Measurements from ENCODE around the gene RALBP1. TPM values are rescaled to one million over a fixed set of nuclear protein-coding genes. Genes with fewer than 3 reads are reported as not detected.

The RALBP1 gene
- polyA plus RNA-seq, 1 donor from 2014 or later: 30.0 TPM

DNA sequence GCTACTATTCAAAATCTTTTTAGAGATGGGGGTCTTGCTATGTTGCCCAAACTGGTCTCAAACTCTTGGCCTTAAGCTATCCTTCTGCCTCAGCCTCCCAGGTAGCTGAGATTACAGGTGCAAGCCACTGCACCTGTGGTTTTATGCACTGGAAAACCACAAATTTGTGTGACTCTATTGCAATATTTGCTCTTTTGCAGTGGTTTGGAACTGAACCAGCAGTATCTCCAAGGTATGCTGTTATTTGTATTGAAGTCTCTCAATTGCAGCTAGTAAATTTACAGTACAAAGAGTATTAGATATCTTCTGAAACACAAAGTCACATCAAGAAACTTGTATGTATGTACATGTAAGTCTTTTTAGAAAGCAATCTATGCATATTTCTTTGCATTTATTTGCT, 92.9 kb downstream of the RALBP1 start:
- H2AFZ ChIP-seq (ENCODE audit: low read depth, low read length): no peak overlapping the region
- H3K27ac ChIP-seq (ENCODE audit: low read length): no peak overlapping the region
- no peaks in the 10 kb centered on the region for H3K27me3 ChIP-seq (ENCODE audit: insufficient read depth, low read depth, low read length)
- no peaks in the 10 kb centered on the region for H3K79me2 ChIP-seq (replicated peaks; ENCODE audit: insufficient read depth, low read length)
- H3K9ac ChIP-seq (ENCODE audit: low read length): no peak overlapping the region
- no peak overlapping the region for H3K4me2 ChIP-seq (ENCODE audit: low read length)
- peaks cover 12% of the 10 kb centered on the region for H3K36me3 ChIP-seq (ENCODE audit: insufficient read depth, low read length)
- H4K20me1 ChIP-seq (ENCODE audit: insufficient read depth): no peaks in the 10 kb centered on the region
- no peak for TF ChIP-seq EZH2 (IDR thresholded peaks at IDR 0.05; ENCODE audit: borderline replicate concordance, insufficient read depth, low read length, poor library complexity, severe bottlenecking)
- no peak for TF ChIP-seq MXI1 (conservative IDR thresholded peaks at IDR 0.05; ENCODE audit: poor library complexity, severe bottlenecking)
- TF ChIP-seq RAD21 (conservative IDR thresholded peaks at IDR 0.05): no peak
- TF ChIP-seq CTCF (IDR thresholded peaks at IDR 0.05; ENCODE audit: poor library complexity, severe bottlenecking): no peak
- no peak for TF ChIP-seq SMC3 (conservative IDR thresholded peaks at IDR 0.05; ENCODE audit: poor library complexity)
- no peak for TF ChIP-seq POLR2AphosphoS5 (IDR thresholded peaks at IDR 0.05)
- TF ChIP-seq EP300 (conservative IDR thresholded peaks at IDR 0.05; ENCODE audit: poor library complexity, severe bottlenecking): no peak
- no peak for TF ChIP-seq TAF1 (IDR thresholded peaks at IDR 0.05; ENCODE audit: low read depth)
- no peak for TF ChIP-seq REST (IDR thresholded peaks at IDR 0.05; ENCODE audit: borderline replicate concordance)
- no peaks in the 10 kb centered on the region for H3K9me3 ChIP-seq (ENCODE audit: low read length)
- no peaks in the 10 kb centered on the region for H3F3A ChIP-seq (ENCODE audit: insufficient read depth, low read length, poor library complexity, severe bottlenecking)
- no peak overlapping the region for H3K4me3 ChIP-seq (ENCODE audit: low read length)
- no peaks in the 10 kb centered on the region for H3K9me2 ChIP-seq (ENCODE audit: insufficient read depth, low read length)

- H3K4me2 ChIP-seq (ENCODE audit: low read length): no peak overlapping the region
- H3F3A ChIP-seq (ENCODE audit: insufficient read depth, low read length, poor library complexity, severe bottlenecking): no peaks in the 10 kb centered on the region
- H3K9me3 ChIP-seq (ENCODE audit: low read length): no peaks in the 10 kb centered on the region
- no peak overlapping the region for H3K27ac ChIP-seq (ENCODE audit: low read length)
- H3K9me2 ChIP-seq (ENCODE audit: insufficient read depth, low read length): no peaks in the 10 kb centered on the region
- no peak overlapping the region for H3K4me3 ChIP-seq (ENCODE audit: low read length)
- H3K36me3 ChIP-seq (ENCODE audit: insufficient read depth, low read length): peaks cover 12% of the 10 kb centered on the region
- H3K27me3 ChIP-seq (ENCODE audit: insufficient read depth, low read depth, low read length): no peaks in the 10 kb centered on the region
- no peak overlapping the region for H3K9ac ChIP-seq (ENCODE audit: low read length)
- no peaks in the 10 kb centered on the region for H3K79me2 ChIP-seq (replicated peaks; ENCODE audit: insufficient read depth, low read length)
- TF ChIP-seq POLR2AphosphoS5 (IDR thresholded peaks at IDR 0.05) (no peak), MXI1 (conservative IDR thresholded peaks at IDR 0.05; ENCODE audit: poor library complexity, severe bottlenecking) (no peak), SMC3 (conservative IDR thresholded peaks at IDR 0.05; ENCODE audit: poor library complexity) (no peak)
- no peak overlapping the region for H2AFZ ChIP-seq (ENCODE audit: low read depth, low read length)
- no peaks in the 10 kb centered on the region for H4K20me1 ChIP-seq (ENCODE audit: insufficient read depth)
Observed at GRCh38 chr18:9569178-9569577, 93.9 kb downstream of the RALBP1 start.

GRCh38 chr18:9570255-9570654, 94.9 kb downstream of the RALBP1 start:
- H3F3A ChIP-seq (ENCODE audit: insufficient read depth, low read length, poor library complexity, severe bottlenecking): no peaks in the 10 kb centered on the region
- no peaks in the 10 kb centered on the region for H3K79me2 ChIP-seq (replicated peaks; ENCODE audit: insufficient read depth, low read length)
- no peaks in the 10 kb centered on the region for H3K27me3 ChIP-seq (ENCODE audit: insufficient read depth, low read depth, low read length)
- H3K36me3 ChIP-seq (ENCODE audit: insufficient read depth, low read length): peaks cover 12% of the 10 kb centered on the region
- no peak for TF ChIP-seq POLR2AphosphoS5 (IDR thresholded peaks at IDR 0.05)
- TF ChIP-seq EP300 (conservative IDR thresholded peaks at IDR 0.05; ENCODE audit: poor library complexity, severe bottlenecking): no peak
- no peak for TF ChIP-seq EZH2 (IDR thresholded peaks at IDR 0.05; ENCODE audit: borderline replicate concordance, insufficient read depth, low read length, poor library complexity, severe bottlenecking)
- no peak for TF ChIP-seq RAD21 (conservative IDR thresholded peaks at IDR 0.05)
- TF ChIP-seq SMC3 (conservative IDR thresholded peaks at IDR 0.05; ENCODE audit: poor library complexity): no peak
- TF ChIP-seq TAF1 (IDR thresholded peaks at IDR 0.05; ENCODE audit: low read depth): no peak
- TF ChIP-seq CTCF (IDR thresholded peaks at IDR 0.05; ENCODE audit: poor library complexity, severe bottlenecking): no peak
- no peaks in the 10 kb centered on the region for H3K9me2 ChIP-seq (ENCODE audit: insufficient read depth, low read length)
- H3K4me2 ChIP-seq (ENCODE audit: low read length): no peak overlapping the region
- H3K27ac ChIP-seq (ENCODE audit: low read length): no peak overlapping the region
- H3K4me3 ChIP-seq (ENCODE audit: low read length): no peak overlapping the region
- no peaks in the 10 kb centered on the region for H3K9me3 ChIP-seq (ENCODE audit: low read length)
- no peaks in the 10 kb centered on the region for H4K20me1 ChIP-seq (ENCODE audit: insufficient read depth)
- H3K9ac ChIP-seq (ENCODE audit: low read length): no peak overlapping the region
- no peak overlapping the region for H2AFZ ChIP-seq (ENCODE audit: low read depth, low read length)
